Measurements from ENCODE around the gene FBXW7. TPM values are rescaled to one million over a fixed set of nuclear protein-coding genes. Genes with fewer than 3 reads are reported as not detected.

Gene FBXW7
- total and polyA plus RNA-seq, 2 donors (not counting 1 experiment from before 2014, with no cell fraction given), result 23.0 to 125 TPM

DNA sequence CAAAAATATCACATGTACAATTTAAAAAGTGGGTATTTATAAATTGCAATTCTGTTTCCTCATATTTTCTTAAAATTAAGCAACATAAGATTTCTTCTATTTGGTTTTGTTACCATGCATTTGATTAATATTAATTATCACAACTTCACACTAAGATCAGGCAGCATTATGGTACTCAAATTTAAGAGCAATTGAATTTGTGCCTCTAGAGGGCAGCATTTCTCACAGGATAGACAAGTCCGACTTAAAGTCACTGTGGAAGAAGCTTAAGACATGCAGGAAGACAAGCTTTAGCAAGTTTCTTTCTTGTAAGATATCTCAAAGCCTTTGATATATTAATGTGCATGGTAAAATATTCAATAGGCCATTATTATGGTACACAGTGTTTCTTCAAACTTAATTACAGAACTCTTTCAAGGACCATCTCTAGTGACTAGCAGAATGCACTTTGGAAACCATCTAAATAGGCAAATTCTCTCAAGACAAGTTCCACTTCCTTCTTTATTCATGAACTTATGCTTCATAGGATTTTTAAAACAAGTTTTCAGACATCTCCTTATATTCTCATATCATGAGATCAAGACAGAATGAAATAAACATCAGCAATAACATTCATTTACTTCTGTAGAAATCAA, 35.0 kb downstream of the FBXW7 start:
- intact Hi-C loops (cut with micrococcal nuclease), result loop anchor here (1.0 to 2.0 kb wide), 5 partner anchors 14 to 234 kb away; partner anchors contain the start of gene FBXW7
- H3K27ac Mint-ChIP-seq, result peak overlapping the region; percentile 75
- ATAC-seq (ENCODE audit: low read depth) (peak; percentile 75), DNase-seq (peak; percentile 88)
- H3K9ac ChIP-seq (ENCODE audit: low read length), result no peak overlapping the region
- no peaks in the 10 kb centered on the region for H3K36me3 ChIP-seq (replicated peaks in 1 of 2; ENCODE audit: control extremely low read depth in 1 of 2, control insufficient read depth in 1 of 2, extremely low read depth in 1 of 2, insufficient read depth in 2 of 2, low read length in 1 of 2)
- H3K27me3 Mint-ChIP-seq, result no peaks in the 10 kb centered on the region
- H2AFZ ChIP-seq (ENCODE audit: insufficient read depth, low read depth, low read length, poor library complexity, severe bottlenecking), result no peak overlapping the region
- peak overlapping the region in 1 of 2 donors; percentile 21 for H3K27ac ChIP-seq (ENCODE audit: low read length in 2 of 2)
- TF ChIP-seq, protein P1, sequence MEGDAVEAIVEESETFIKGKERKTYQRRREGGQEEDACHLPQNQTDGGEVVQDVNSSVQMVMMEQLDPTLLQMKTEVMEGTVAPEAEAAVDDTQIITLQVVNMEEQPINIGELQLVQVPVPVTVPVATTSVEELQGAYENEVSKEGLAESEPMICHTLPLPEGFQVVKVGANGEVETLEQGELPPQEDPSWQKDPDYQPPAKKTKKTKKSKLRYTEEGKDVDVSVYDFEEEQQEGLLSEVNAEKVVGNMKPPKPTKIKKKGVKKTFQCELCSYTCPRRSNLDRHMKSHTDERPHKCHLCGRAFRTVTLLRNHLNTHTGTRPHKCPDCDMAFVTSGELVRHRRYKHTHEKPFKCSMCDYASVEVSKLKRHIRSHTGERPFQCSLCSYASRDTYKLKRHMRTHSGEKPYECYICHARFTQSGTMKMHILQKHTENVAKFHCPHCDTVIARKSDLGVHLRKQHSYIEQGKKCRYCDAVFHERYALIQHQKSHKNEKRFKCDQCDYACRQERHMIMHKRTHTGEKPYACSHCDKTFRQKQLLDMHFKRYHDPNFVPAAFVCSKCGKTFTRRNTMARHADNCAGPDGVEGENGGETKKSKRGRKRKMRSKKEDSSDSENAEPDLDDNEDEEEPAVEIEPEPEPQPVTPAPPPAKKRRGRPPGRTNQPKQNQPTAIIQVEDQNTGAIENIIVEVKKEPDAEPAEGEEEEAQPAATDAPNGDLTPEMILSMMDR (IDR thresholded peaks at IDR 0.05), result peak; percentile 96
- TF ChIP-seq EZH2 (IDR thresholded peaks at IDR 0.05; ENCODE audit: borderline replicate concordance, insufficient read depth, low read depth, low read length, poor library complexity, severe bottlenecking), result no peak
- H3K27me3 ChIP-seq (replicated peaks in 1 of 4; ENCODE audit: control extremely low read depth in 1 of 4, control insufficient read depth in 3 of 4, insufficient read depth in 4 of 4, low read length in 3 of 4), result no peaks in the 10 kb centered on the region
- no peaks in the 10 kb centered on the region for H3K9me3 Mint-ChIP-seq (ENCODE audit: insufficient read depth)
- H4K20me1 ChIP-seq (ENCODE audit: control insufficient read depth, insufficient read depth, low read length, poor library complexity, severe bottlenecking), result peaks cover 10% of the 10 kb centered on the region
- H3K79me2 ChIP-seq (ENCODE audit: control insufficient read depth, insufficient read depth, low read length), result peaks cover 36% of the 10 kb centered on the region
- H3K4me3 Mint-ChIP-seq, result peak overlapping the region; percentile 38
- CTCF ChIA-PET, result interaction anchor here (0.6 to 12.4 kb wide), 57 partner anchors 9 to 1383 kb away, joined by 3 to 217 read pairs (median 5); partner anchors contain the start of genes FBXW7 and TMEM154
- H3K4me2 ChIP-seq (replicated peaks; ENCODE audit: low read depth, low read length, poor library complexity, severe bottlenecking), result peak overlapping the region; percentile 51
- H3K9me3 ChIP-seq (ENCODE audit: control extremely low read depth in 1 of 3, control insufficient read depth in 2 of 3, insufficient read depth in 1 of 3, low read length in 2 of 3), result no peaks in the 10 kb centered on the region
- no CpG with 5 or more reads among the region's 1 CpG for WGBS (ENCODE audit: insufficient coverage)
- no peak overlapping the region for H3K4me3 ChIP-seq (ENCODE audit: control extremely low read depth in 1 of 5, extremely low read depth in 1 of 5, insufficient read depth in 1 of 5, low read depth in 2 of 5, low read length in 4 of 5)
- POLR2A ChIA-PET, result interaction anchor here (1.6 kb wide), 1 partner anchor 35 kb away, joined by 5 read pairs; the partner anchor contains the start of gene FBXW7
- H3K4me1 Mint-ChIP-seq, result peaks cover 31% of the 10 kb centered on the region
- peaks cover 0 to 10% of the 10 kb centered on the region in 2 donors for H3K4me1 ChIP-seq (ENCODE audit: control insufficient read depth in 2 of 2, insufficient read depth in 2 of 2, low read length in 2 of 2)

DNA sequence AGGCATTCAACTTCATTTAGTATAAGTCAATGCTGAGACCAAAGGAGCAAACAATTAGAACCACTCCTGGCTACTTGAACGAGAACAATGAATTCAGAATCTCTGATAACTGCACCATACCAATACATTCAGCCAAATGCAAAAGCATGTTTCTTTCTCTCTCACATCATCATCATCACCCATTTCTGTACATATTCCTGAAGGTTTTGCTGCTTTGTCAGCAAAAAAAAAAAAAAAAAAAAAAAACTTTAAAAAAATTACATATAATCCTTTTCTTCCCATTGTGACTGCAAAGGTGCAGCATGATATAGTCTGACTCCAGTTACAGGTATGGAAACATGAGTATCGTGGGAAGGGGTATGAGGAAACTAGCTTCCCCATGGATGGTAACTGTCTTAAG, 35.6 kb downstream of the FBXW7 start:
- TF ChIP-seq, protein P1 (IDR thresholded peaks at IDR 0.05), result no peak
- no peak for TF ChIP-seq EZH2 (IDR thresholded peaks at IDR 0.05; ENCODE audit: borderline replicate concordance, insufficient read depth, low read depth, low read length, poor library complexity, severe bottlenecking)
- Histone ChIP-seq H3K4me3 (ENCODE audit: control extremely low read depth in 1 of 5, extremely low read depth in 1 of 5, insufficient read depth in 1 of 5, low read depth in 2 of 5, low read length in 4 of 5) (no peak overlapping the region), H3K9ac (ENCODE audit: low read length) (no peak overlapping the region), H3K4me1 (ENCODE audit: control insufficient read depth in 2 of 2, insufficient read depth in 2 of 2, low read length in 2 of 2) (peaks cover 2 to 10% of the 10 kb centered on the region in 2 donors), H3K9me3 (ENCODE audit: control extremely low read depth in 1 of 3, control insufficient read depth in 2 of 3, insufficient read depth in 1 of 3, low read length in 2 of 3) (no peaks in the 10 kb centered on the region), H3K27me3 (replicated peaks in 1 of 4; ENCODE audit: control extremely low read depth in 1 of 4, control insufficient read depth in 3 of 4, insufficient read depth in 4 of 4, low read length in 3 of 4) (no peaks in the 10 kb centered on the region), H4K20me1 (ENCODE audit: control insufficient read depth, insufficient read depth, low read length, poor library complexity, severe bottlenecking) (peaks cover 10% of the 10 kb centered on the region), H3K27ac (ENCODE audit: low read length in 2 of 2) (no peak overlapping the region), H3K36me3 (replicated peaks in 1 of 2; ENCODE audit: control extremely low read depth in 1 of 2, control insufficient read depth in 1 of 2, extremely low read depth in 1 of 2, insufficient read depth in 2 of 2, low read length in 1 of 2) (no peaks in the 10 kb centered on the region), H3K79me2 (ENCODE audit: control insufficient read depth, insufficient read depth, low read length) (peaks cover 37% of the 10 kb centered on the region), H3K4me2 (replicated peaks; ENCODE audit: low read depth, low read length, poor library complexity, severe bottlenecking) (no peak overlapping the region), H2AFZ (ENCODE audit: insufficient read depth, low read depth, low read length, poor library complexity, severe bottlenecking) (no peak overlapping the region)
- intact Hi-C loops (cut with micrococcal nuclease), result loop anchor here (1.0 to 2.0 kb wide), 2 partner anchors 15 to 92 kb away; no protein-coding TSS in a partner anchor
- H3K4me1 Mint-ChIP-seq, result peaks cover 35% of the 10 kb centered on the region
- H3K27ac Mint-ChIP-seq, result no peak overlapping the region
- no peak overlapping the region for H3K4me3 Mint-ChIP-seq
- POLR2A ChIA-PET, result interaction anchor here (1.6 kb wide), 1 partner anchor 36 kb away, joined by 5 read pairs; the partner anchor contains the start of gene FBXW7
- DNase-seq (no peak), ATAC-seq (ENCODE audit: low read depth) (no peak)
- H3K27me3 Mint-ChIP-seq, result no peaks in the 10 kb centered on the region
- no peaks in the 10 kb centered on the region for H3K9me3 Mint-ChIP-seq (ENCODE audit: insufficient read depth)
- WGBS (ENCODE audit: insufficient coverage), result 100% methylated on average over 1 of the region's 2 CpGs
- CTCF ChIA-PET, result interaction anchor here (0.8 to 12.4 kb wide), 30 partner anchors 9 to 286 kb away, joined by 3 to 217 read pairs (median 6); partner anchors contain the start of genes FBXW7 and TMEM154
